HCT116 (cell line): ENCODE measurements around the gene NOL4L.

ENCODE experiments used
- EZH2phosphoT487 ChIP-seq: fragments of 200-600 bp; IDR thresholded peaks from 2 replicates; pipeline ENCODE4 v1.6.1; 2018; ENCODE audit warnings: antibody characterized with exemption, borderline replicate concordance
- FOSL1 ChIP-seq: IDR thresholded peaks from 2 replicates; pipeline ENCODE4 v1.6.1; 2012; ENCODE audit warnings: low read depth
- SIN3A ChIP-seq: IDR thresholded peaks from 2 replicates; pipeline ENCODE4 v1.6.1; 2012; ENCODE audit warnings: low read depth

DNA sequence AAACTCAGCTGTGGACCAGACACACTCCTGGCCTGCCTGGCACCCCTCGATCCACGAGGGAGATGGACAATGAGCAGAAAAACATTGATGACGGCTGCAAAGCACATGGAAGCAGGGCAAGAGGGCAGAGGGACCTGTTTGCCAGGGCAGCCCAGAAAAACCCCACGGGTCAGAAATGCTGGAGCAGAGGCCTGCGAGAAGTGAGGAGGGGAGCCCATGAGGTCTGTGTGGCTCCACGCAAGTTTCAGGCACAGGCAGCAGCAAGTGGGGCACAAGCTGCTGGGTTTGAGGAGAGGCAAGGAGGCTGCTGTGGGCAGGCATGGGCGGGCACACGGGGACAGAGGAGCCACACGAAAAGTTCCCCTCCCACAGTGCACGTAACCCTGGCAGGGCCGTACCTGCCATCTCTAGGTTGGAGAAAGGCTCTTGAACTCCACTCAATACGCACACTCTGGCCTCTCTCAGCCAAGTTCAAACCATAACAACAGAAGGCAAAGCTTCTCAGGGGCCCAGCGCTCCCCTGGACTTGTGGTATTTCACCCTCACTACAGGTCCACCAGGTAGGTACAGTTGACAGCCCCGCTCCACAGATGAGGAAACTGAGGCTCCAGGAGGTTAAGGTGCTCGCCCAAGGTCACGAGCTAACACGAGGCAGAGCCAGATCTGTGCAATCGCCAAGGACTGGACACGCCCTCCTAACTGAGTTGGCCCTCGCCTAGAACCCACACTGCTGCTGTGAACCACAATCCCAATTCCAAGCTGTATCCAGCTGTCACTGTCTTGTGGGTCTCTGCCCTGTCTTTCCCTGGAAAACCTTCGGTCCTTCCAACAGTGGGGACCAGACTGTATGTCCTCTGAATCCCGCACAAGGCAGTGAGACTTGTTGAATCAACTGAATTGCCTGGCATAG is 108.2 kb downstream of the NOL4L start:
- TF ChIP-seq FOSL1 (no peak), SIN3A (no peak), EZH2phosphoT487 (no peak)
